Body of pancreas (tissue), 4 donors: ENCODE data around the gene OCLN.
"Not testable (repeated sequence)": the region's sequence is repeated elsewhere in the genome, so short reads cannot be mapped to it uniquely, and the experiment has no call there.

Experiments used
- POLR2A ChIP-seq, 3 donors: fragments of 450-650 bp; IDR thresholded peaks; one replicate each; pipeline ENCODE4 v1.6.1; 2016; ENCODE audit warnings: antibody characterized with exemption in 3 of 3, mild to moderate bottlenecking in 2 of 3
- TF ChIP-seq, protein P1 (sequence below), 7 experiments: fragments of 450-650 bp in 4 of 7; fragments of 200-600 bp in 3 of 7; sonication (generic) in 3 of 7; IDR thresholded peaks; one replicate each; pipeline ENCODE4 v1.5.1; 2016 to 2019; ENCODE audit warnings: antibody characterized with exemption in 7 of 7

DNA sequence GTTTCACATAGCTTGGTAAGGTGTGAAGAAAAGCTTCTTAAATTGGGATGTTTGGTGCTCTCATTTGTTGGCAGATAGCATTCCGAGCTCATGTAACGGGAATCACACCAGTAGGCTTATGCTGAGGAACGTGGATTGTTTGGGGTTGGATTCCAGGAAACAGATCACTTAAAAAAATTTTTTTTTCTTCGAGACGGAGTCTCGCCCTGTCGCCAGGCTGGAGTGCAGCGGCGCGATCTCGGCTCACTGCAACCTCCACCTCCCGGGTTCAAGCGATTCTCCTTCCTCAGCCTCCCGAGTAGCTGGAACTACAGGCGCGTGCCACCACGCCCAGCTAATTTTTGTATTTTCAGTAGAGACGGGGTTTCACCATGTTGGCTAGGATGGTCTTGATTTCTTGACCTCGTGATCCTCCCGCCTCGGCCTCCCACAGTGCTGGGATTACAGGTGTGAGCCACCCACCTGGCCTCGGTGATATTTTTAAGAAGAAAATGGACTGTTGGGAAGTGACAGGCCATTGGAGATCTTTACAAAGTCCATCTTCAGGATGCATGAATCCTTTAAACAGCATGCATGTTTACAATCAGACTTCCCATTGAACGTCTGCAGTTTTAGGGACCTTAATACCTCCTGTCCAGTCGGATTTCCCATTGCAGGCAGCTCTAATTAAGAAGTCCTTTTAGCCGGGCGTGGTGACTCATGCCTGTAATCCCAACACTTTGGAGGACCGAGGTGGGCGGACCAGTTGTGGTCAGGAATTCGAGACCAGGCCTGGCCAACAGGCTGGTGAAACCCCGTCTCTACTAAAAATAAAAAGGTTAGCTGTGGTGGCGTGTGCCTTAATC lies 68.2 kb downstream of the OCLN start:
- TF ChIP-seq POLR2A (IDR thresholded peaks at IDR 0.05) = not testable (repeated sequence)
- TF ChIP-seq, protein P1, sequence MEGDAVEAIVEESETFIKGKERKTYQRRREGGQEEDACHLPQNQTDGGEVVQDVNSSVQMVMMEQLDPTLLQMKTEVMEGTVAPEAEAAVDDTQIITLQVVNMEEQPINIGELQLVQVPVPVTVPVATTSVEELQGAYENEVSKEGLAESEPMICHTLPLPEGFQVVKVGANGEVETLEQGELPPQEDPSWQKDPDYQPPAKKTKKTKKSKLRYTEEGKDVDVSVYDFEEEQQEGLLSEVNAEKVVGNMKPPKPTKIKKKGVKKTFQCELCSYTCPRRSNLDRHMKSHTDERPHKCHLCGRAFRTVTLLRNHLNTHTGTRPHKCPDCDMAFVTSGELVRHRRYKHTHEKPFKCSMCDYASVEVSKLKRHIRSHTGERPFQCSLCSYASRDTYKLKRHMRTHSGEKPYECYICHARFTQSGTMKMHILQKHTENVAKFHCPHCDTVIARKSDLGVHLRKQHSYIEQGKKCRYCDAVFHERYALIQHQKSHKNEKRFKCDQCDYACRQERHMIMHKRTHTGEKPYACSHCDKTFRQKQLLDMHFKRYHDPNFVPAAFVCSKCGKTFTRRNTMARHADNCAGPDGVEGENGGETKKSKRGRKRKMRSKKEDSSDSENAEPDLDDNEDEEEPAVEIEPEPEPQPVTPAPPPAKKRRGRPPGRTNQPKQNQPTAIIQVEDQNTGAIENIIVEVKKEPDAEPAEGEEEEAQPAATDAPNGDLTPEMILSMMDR (IDR thresholded peaks at IDR 0.05) = not testable (repeated sequence)
